ENCODE results near the gene IVNS1ABP. TPM values are rescaled to one million over a fixed set of nuclear protein-coding genes. Genes with fewer than 3 reads are reported as not detected.

The IVNS1ABP gene
- total RNA-seq, 1 donor from 2014 or later, result 123 TPM

- Mint-ChIP-seq H3K4me3 (ENCODE audit: unreplicated experiment) (no peak overlapping the region), H3K36me3 (ENCODE audit: low read depth) (peaks cover 30% of the 10 kb centered on the region), H3K27me3 (ENCODE audit: low read depth) (no peaks in the 10 kb centered on the region), H3K4me1 (ENCODE audit: low read depth) (peaks cover 1% of the 10 kb centered on the region), H3K27ac (ENCODE audit: unreplicated experiment) (peak overlapping the region; percentile 46), H3K9me3 (ENCODE audit: low read depth) (no peaks in the 10 kb centered on the region)
- TF ChIP-seq, protein P1, sequence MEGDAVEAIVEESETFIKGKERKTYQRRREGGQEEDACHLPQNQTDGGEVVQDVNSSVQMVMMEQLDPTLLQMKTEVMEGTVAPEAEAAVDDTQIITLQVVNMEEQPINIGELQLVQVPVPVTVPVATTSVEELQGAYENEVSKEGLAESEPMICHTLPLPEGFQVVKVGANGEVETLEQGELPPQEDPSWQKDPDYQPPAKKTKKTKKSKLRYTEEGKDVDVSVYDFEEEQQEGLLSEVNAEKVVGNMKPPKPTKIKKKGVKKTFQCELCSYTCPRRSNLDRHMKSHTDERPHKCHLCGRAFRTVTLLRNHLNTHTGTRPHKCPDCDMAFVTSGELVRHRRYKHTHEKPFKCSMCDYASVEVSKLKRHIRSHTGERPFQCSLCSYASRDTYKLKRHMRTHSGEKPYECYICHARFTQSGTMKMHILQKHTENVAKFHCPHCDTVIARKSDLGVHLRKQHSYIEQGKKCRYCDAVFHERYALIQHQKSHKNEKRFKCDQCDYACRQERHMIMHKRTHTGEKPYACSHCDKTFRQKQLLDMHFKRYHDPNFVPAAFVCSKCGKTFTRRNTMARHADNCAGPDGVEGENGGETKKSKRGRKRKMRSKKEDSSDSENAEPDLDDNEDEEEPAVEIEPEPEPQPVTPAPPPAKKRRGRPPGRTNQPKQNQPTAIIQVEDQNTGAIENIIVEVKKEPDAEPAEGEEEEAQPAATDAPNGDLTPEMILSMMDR (IDR thresholded peaks at IDR 0.05), result no peak
- no peak for DNase-seq (ENCODE audit: low spot score)
Measured at GRCh38 chr1:185292237-185292636, 24.8 kb downstream of the IVNS1ABP start.

DNA sequence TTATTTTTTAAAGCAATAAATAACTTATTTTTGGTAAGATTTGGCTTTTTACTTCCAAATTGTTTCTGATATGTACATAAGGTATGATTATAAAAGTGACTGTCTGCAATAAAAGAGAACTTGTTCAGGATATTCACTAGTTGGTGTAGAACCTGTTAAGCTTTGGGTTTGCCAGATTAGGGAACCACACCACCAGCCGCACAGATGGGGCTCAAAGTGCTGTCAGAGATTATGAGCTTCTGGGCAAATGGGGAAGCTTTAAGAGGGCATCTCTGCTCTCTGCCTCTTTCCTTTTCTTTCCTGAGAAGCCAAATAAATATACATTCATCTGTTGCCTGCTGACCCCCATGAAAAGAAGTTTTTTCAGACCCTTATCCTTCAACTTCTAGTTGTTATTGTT, 25.4 kb downstream of the IVNS1ABP start:
- no peaks in the 10 kb centered on the region for H3K27me3 Mint-ChIP-seq (ENCODE audit: low read depth)
- no peak overlapping the region for H3K4me3 Mint-ChIP-seq (ENCODE audit: unreplicated experiment)
- peaks cover 27% of the 10 kb centered on the region for H3K36me3 Mint-ChIP-seq (ENCODE audit: low read depth)
- peak overlapping the region; percentile 33 for H3K27ac Mint-ChIP-seq (ENCODE audit: unreplicated experiment)
- H3K9me3 Mint-ChIP-seq (ENCODE audit: low read depth), result peaks cover under 1% of the 10 kb centered on the region
- no peaks in the 10 kb centered on the region for H3K4me1 Mint-ChIP-seq (ENCODE audit: low read depth)
- TF ChIP-seq, protein P1 (IDR thresholded peaks at IDR 0.05), result no peak
- DNase-seq (ENCODE audit: low spot score), result no peak

GRCh38 chr1:185291159-185291558, 25.9 kb downstream of the IVNS1ABP start:
- H3K27me3 Mint-ChIP-seq (ENCODE audit: low read depth), result no peaks in the 10 kb centered on the region
- H3K4me1 Mint-ChIP-seq (ENCODE audit: low read depth), result no peaks in the 10 kb centered on the region
- H3K36me3 Mint-ChIP-seq (ENCODE audit: low read depth), result peaks cover 23% of the 10 kb centered on the region
- peaks cover 3% of the 10 kb centered on the region for H3K9me3 Mint-ChIP-seq (ENCODE audit: low read depth)
- H3K27ac Mint-ChIP-seq (ENCODE audit: unreplicated experiment), result no peak overlapping the region
- TF ChIP-seq, protein P1 (IDR thresholded peaks at IDR 0.05), result no peak
- DNase-seq (ENCODE audit: low spot score), result no peak
- H3K4me3 Mint-ChIP-seq (ENCODE audit: unreplicated experiment), result no peak overlapping the region

GRCh38 chr1:185289880-185290279, 27.2 kb downstream of the IVNS1ABP start:
- peaks cover 3% of the 10 kb centered on the region for H3K9me3 Mint-ChIP-seq (ENCODE audit: low read depth)
- no peak overlapping the region for H3K27ac Mint-ChIP-seq (ENCODE audit: unreplicated experiment)
- no peak overlapping the region for H3K4me3 Mint-ChIP-seq (ENCODE audit: unreplicated experiment)
- peaks cover 5% of the 10 kb centered on the region for H3K4me1 Mint-ChIP-seq (ENCODE audit: low read depth)
- H3K36me3 Mint-ChIP-seq (ENCODE audit: low read depth), result peaks cover 13% of the 10 kb centered on the region
- no peaks in the 10 kb centered on the region for H3K27me3 Mint-ChIP-seq (ENCODE audit: low read depth)
- TF ChIP-seq, protein P1 (IDR thresholded peaks at IDR 0.05), result no peak
- no peak for DNase-seq (ENCODE audit: low spot score)

DNA sequence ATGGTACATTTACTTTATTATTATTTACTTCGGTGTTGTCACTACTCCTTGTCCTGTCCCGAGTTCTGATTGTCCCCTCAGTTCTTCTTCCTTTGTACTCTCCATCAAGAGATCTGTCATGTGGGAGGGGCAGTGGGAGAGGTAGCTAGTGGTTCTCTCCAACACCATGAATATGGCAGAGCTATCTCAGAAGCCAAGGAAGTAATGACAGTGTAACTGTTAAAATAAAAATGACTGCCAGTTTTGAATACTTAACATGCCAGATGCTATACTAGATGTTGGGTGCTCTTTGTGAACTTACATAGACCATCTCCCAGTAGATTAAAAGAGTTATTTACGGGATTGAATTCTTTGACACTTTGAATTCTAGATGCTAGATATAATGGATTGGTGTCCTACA, 28.6 kb downstream of the IVNS1ABP start:
- Mint-ChIP-seq H3K9me3 (ENCODE audit: low read depth) (peaks cover 3% of the 10 kb centered on the region), H3K4me3 (ENCODE audit: unreplicated experiment) (no peak overlapping the region), H3K4me1 (ENCODE audit: low read depth) (peaks cover 13% of the 10 kb centered on the region), H3K27me3 (ENCODE audit: low read depth) (no peaks in the 10 kb centered on the region), H3K36me3 (ENCODE audit: low read depth) (peaks cover 5% of the 10 kb centered on the region), H3K27ac (ENCODE audit: unreplicated experiment) (no peak overlapping the region)
- DNase-seq (ENCODE audit: low spot score), result no peak
- TF ChIP-seq, protein P1 (IDR thresholded peaks at IDR 0.05), result no peak

Measured in chondrocyte (in vitro differentiated cells).